Keratinocyte (primary cell): Measurements from ENCODE around the gene CPN2. TPM values are rescaled to one million over a fixed set of nuclear protein-coding genes. Genes with fewer than 3 reads are reported as not detected.

ENCODE experiments used
- DNase-seq: peaks from one replicate; pipeline ENCODE4 v3.0.0-alpha.2; 2011; ENCODE audit warnings: low read depth, missing footprints, low spot score
- FAIRE-seq: peaks from 2 replicates; lab custom pipeline; 2011; peaks lifted over from hg19 to GRCh38; lab: Jason Lieb, UNC
- H2AFZ ChIP-seq: 2 replicates; pipeline ENCODE4 v1.6.0; 2012; ENCODE audit warnings: low read length, control low read depth, inconsistent platforms; ENCODE audit not compliant: control insufficient read depth
- H3K27ac ChIP-seq: 2 replicates; pipeline ENCODE4 v1.5.1; 2011; ENCODE audit warnings: low read length; ENCODE audit not compliant: control insufficient read depth, insufficient read depth
- H3K27me3 ChIP-seq: 3 replicates; pipeline ENCODE4 v1.6.0; 2011; ENCODE audit warnings: low read length; ENCODE audit not compliant: control insufficient read depth, insufficient read depth; ENCODE audit errors: extremely low read depth
- H3K36me3 ChIP-seq, 2 experiments: 2 replicates in 1 of 2; 3 replicates in 1 of 2; pipeline ENCODE4 v1.5.1; 2011; ENCODE audit warnings: low read length in 2 of 2, mild to moderate bottlenecking in 1 of 2; ENCODE audit not compliant: control insufficient read depth in 2 of 2, insufficient read depth in 2 of 2; ENCODE audit errors: extremely low read depth in 1 of 2
- H3K4me1 ChIP-seq: 3 replicates; pipeline ENCODE4 v1.5.1; 2011; ENCODE audit warnings: low read length; ENCODE audit not compliant: control insufficient read depth, insufficient read depth; ENCODE audit errors: extremely low read depth
- H3K4me2 ChIP-seq: 3 replicates; pipeline ENCODE4 v1.6.0; 2011; ENCODE audit warnings: low read depth, low read length; ENCODE audit not compliant: control insufficient read depth, insufficient read depth; ENCODE audit errors: extremely low read depth
- H3K4me3 ChIP-seq, 3 experiments: fragments of 200-600 bp in 1 of 3; sonication (generic) in 1 of 3; 2 replicates in 2 of 3; 3 replicates in 1 of 3; pipeline ENCODE4 v1.5.1; 2011 to 2016; ENCODE audit warnings: low read length in 3 of 3, mild to moderate bottlenecking in 3 of 3, control low read depth in 2 of 3, inconsistent platforms in 1 of 3, low read depth in 1 of 3, mixed read lengths in 1 of 3, mixed run types in 1 of 3, moderate library complexity in 1 of 3; ENCODE audit not compliant: control insufficient read depth in 2 of 3, insufficient read depth in 2 of 3; ENCODE audit errors: extremely low read depth in 1 of 3
- H3K79me2 ChIP-seq: 2 replicates; pipeline ENCODE4 v1.6.0; 2012; ENCODE audit warnings: low read length; ENCODE audit not compliant: control insufficient read depth, insufficient read depth
- H3K9ac ChIP-seq: 3 replicates; pipeline ENCODE4 v1.6.0; 2011; ENCODE audit warnings: low read length; ENCODE audit not compliant: control insufficient read depth, insufficient read depth; ENCODE audit errors: extremely low read depth
- H3K9me1 ChIP-seq: 3 replicates; pipeline ENCODE4 v1.6.0; 2011; ENCODE audit warnings: low read length; ENCODE audit not compliant: control insufficient read depth, insufficient read depth; ENCODE audit errors: extremely low read depth
- H3K9me3 ChIP-seq: 2 replicates; pipeline ENCODE4 v1.5.1; 2012; ENCODE audit warnings: low read depth, low read length; ENCODE audit not compliant: control insufficient read depth
- H4K20me1 ChIP-seq: 3 replicates; pipeline ENCODE4 v1.6.0; 2011; ENCODE audit warnings: low read length; ENCODE audit not compliant: control insufficient read depth, insufficient read depth; ENCODE audit errors: extremely low read depth
- EZH2 ChIP-seq: IDR thresholded peaks from one replicate; pipeline ENCODE4 v1.6.1; 2012; ENCODE audit warnings: inconsistent platforms, mild to moderate bottlenecking, low read length, moderate library complexity
- dilution Hi-C: fragments of 300-500 bp; cut with MboI; formaldehyde crosslinking; loops from one replicate; pipeline ENCODE4 v1.7.0; 2020; ENCODE audit warnings: low sequenced_read_pairs; ENCODE audit not compliant: extremely low pct_ligation_motif_present
- polyA plus RNA-seq, 5 experiments: library from polyadenylated mRNA; depleted of rRNA in 3 of 5; stranded (reverse) in 3 of 5; stranded (forward) in 1 of 5; unstranded in 1 of 5; fragments of >200 nt; gene quantifications; 1 replicate in 1 of 5; 2 replicates in 3 of 5; 3 replicates in 1 of 5; pipeline versions ENCODE4 v1.2.1 to v1.2.3, GENCODE V29; 2011 to 2012; ENCODE audit warnings: missing spikeins in 2 of 5, low read depth in 1 of 5, low replicate concordance in 1 of 5
- TF ChIP-seq, protein P1 (sequence below), 3 experiments: IDR thresholded peaks in 1 of 3; conservative IDR thresholded peaks in 1 of 3; optimal IDR thresholded peaks in 1 of 3; 2 replicates in 2 of 3; 3 replicates in 1 of 3; pipeline versions ENCODE3 to v1.5.1; 2011; ENCODE audit warnings: low read length in 3 of 3, mild to moderate bottlenecking in 3 of 3, moderate library complexity in 2 of 3, control low read depth in 1 of 3, inconsistent platforms in 1 of 3; ENCODE audit not compliant: insufficient read depth in 2 of 3; ENCODE audit errors: extremely low read depth in 1 of 3

Gene CPN2
- polyA plus RNA-seq, 1 donor (not counting 4 experiments of a cell fraction or from before 2014, with no cell fraction given), result not detected

- FAIRE-seq (no peak), DNase-seq (no peak)
- H3K36me3 ChIP-seq, result no peaks in the 10 kb centered on the region
- H3K4me2 ChIP-seq, result no peak overlapping the region
- H2AFZ ChIP-seq, result no peak overlapping the region
- dilution Hi-C loops, result no loop called here
- H4K20me1 ChIP-seq, result no peaks in the 10 kb centered on the region
- no peak overlapping the region for H3K27ac ChIP-seq
- no peaks in the 10 kb centered on the region for H3K9me1 ChIP-seq
- peaks cover 5% of the 10 kb centered on the region for H3K27me3 ChIP-seq
- no peak overlapping the region for H3K4me3 ChIP-seq
- no peaks in the 10 kb centered on the region for H3K9me3 ChIP-seq
- no peaks in the 10 kb centered on the region for H3K4me1 ChIP-seq
- H3K9ac ChIP-seq, result no peak overlapping the region
- no peaks in the 10 kb centered on the region for H3K79me2 ChIP-seq
- TF ChIP-seq, protein P1, sequence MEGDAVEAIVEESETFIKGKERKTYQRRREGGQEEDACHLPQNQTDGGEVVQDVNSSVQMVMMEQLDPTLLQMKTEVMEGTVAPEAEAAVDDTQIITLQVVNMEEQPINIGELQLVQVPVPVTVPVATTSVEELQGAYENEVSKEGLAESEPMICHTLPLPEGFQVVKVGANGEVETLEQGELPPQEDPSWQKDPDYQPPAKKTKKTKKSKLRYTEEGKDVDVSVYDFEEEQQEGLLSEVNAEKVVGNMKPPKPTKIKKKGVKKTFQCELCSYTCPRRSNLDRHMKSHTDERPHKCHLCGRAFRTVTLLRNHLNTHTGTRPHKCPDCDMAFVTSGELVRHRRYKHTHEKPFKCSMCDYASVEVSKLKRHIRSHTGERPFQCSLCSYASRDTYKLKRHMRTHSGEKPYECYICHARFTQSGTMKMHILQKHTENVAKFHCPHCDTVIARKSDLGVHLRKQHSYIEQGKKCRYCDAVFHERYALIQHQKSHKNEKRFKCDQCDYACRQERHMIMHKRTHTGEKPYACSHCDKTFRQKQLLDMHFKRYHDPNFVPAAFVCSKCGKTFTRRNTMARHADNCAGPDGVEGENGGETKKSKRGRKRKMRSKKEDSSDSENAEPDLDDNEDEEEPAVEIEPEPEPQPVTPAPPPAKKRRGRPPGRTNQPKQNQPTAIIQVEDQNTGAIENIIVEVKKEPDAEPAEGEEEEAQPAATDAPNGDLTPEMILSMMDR (optimal IDR thresholded peaks at IDR 0.05 in 1 of 3, IDR thresholded peaks at IDR 0.05 in 1 of 3, conservative IDR thresholded peaks at IDR 0.05 in 1 of 3; ENCODE audit: extremely low read depth in 1 of 3, insufficient read depth in 2 of 3, low read length in 3 of 3), result no peak
- TF ChIP-seq EZH2, result no peak
Observed at GRCh38 chr3:194352667-194353246, 1.6 kb upstream of the CPN2 start.

GRCh38 chr3:194351952-194352536 is 916 bp upstream of the CPN2 start:
- Histone ChIP-seq H3K79me2 (no peaks in the 10 kb centered on the region), H3K9me1 (no peaks in the 10 kb centered on the region), H3K27me3 (peaks cover 5% of the 10 kb centered on the region), H3K36me3 (no peaks in the 10 kb centered on the region), H3K27ac (no peak overlapping the region), H3K4me3 (no peak overlapping the region), H2AFZ (no peak overlapping the region), H3K9ac (no peak overlapping the region), H3K4me2 (no peak overlapping the region), H4K20me1 (no peaks in the 10 kb centered on the region), H3K9me3 (no peaks in the 10 kb centered on the region), H3K4me1 (no peaks in the 10 kb centered on the region)
- TF ChIP-seq EZH2, result no peak
- TF ChIP-seq, protein P1 (optimal IDR thresholded peaks at IDR 0.05 in 1 of 3, IDR thresholded peaks at IDR 0.05 in 1 of 3, conservative IDR thresholded peaks at IDR 0.05 in 1 of 3; ENCODE audit: extremely low read depth in 1 of 3, insufficient read depth in 2 of 3, low read length in 3 of 3), result no peak
- no peak for FAIRE-seq
- DNase-seq, result no peak
- dilution Hi-C loops, result no loop called here
